CD1c-positive myeloid dendritic cell (primary cell): ENCODE data around the gene FXYD1.
"Not testable (repeated sequence)": the region's sequence is repeated elsewhere in the genome, so short reads cannot be mapped to it uniquely, and the experiment has no call there.

Experiments used
- DNase-seq: peaks from one replicate; pipeline ENCODE4 v3.0.0-alpha.2; 2016; ENCODE audit errors: extremely low spot score

The FXYD1 gene

DNA sequence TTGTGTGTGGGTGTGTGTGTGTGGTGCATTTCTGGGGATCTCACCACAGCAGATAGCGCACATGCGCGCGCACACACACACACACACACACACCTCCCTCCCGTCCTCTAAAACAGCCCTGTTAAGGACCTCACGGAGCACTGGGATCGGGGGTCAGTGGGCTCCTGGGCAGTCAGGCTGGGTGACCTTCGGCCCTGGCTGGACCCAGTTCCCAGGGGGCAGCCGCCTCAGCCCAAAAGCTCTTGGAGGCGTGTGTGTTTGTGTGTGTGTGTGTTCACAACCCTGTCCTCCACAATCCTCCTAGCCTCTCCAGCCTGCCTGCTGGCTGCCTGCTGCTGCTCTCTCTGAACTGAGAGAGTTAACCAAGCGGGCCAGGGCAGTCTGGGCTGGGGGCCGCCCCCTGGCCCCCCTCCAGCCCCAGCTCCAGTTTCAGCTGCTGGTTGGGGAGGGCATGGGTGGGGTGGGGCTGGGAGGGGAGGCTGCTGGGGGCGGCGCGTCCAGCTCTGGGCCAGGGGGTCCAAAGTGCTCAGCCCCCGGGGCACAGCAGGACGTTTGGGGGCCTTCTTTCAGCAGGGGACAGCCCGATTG lies at the start of gene FXYD1:
TSS of gene FXYD1 (plus strand) at position 520 of the 588 bp plus-strand sequence. CDS start 1,256 bp downstream, outside the sequence.
- DNase-seq = no peak

DNA sequence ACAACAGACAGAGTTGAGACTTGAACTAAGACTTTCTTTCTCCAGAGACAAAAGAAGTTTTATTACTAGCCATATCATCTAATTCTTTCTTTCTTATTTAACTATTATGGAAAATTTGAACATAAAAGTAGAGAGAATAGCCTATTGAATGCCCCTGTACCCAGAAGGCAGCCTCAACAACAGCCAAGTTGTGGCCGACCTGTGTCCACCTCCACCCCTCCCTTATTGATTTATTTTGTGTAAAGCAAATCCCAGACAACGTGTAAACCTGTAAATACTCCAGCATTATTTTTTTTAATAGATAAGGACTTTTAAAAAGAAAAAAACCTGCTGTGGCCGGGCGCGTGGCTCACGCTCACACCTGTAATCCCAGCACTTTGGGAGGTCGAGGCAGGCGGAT lies 49.1 kb upstream of the FXYD1 start:
- no peak for DNase-seq

- no peak for DNase-seq
Measured at GRCh38 chr19:35090160-35090505, 48.5 kb upstream of the FXYD1 start.

DNA sequence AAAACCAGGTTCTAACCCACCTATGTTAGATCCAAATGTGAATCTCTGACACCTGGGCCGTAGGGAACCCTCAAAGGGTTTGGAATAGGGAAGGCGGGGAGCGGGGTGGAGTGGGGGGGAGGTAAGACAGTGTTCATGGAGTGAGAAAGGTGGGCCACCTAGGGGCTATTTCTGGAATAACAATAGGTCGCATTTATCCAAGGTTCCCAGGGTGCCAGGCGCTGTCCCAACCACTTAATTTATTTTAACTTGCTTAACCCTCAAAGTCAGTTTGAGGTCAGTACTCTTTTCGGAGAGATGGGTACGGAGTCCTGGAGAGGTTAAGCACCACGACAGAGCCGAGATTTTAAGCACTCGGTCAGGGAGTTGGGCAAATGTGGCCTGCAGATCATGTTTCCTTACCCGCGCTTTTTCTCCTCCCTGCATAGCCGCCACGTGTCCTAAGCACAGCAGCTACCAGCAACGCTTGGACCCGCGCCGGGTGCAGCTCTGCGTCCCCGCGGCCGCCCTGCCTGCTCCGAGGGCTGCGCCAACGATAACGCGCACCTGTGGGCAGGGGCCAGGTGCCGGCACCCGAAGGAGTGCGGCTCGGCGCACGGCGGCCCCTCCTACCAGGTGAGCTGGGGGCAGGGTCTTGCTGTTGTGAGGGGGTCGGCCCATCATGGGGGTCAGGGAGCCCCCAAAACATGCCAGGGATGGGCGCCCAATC lies 48.0 kb upstream of the FXYD1 start:
- peak; percentile 70 for DNase-seq

DNA sequence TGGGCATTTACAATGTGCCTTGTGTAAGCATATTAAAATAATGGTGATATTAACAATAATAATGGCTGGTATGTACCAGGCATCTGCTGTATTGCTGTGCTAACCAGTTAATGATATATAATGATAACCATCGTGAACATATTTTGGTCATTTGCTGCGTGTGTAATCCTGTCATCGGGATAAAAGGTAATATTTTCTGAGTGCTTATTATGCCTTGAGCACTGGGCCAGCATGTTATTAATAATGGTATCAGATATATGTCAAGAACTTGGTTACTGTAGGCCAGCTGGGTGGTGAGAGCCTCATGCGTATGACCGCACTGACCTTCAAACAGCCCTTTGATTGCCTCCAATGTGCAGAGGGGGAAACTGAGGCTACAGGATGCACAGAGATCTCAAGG lies 45.2 kb upstream of the FXYD1 start:
- DNase-seq = no peak

- DNase-seq = no peak
Measured at GRCh38 chr19:35093941-35094647, 44.5 kb upstream of the FXYD1 start.

- DNase-seq = no peak
Measured at GRCh38 chr19:35094656-35095055, 44.0 kb upstream of the FXYD1 start.

GRCh38 chr19:35095667-35096368 lies 42.8 kb upstream of the FXYD1 start:
- DNase-seq = no peak

- DNase-seq = no peak
Measured at GRCh38 chr19:35098413-35099049, 40.1 kb upstream of the FXYD1 start.

DNA sequence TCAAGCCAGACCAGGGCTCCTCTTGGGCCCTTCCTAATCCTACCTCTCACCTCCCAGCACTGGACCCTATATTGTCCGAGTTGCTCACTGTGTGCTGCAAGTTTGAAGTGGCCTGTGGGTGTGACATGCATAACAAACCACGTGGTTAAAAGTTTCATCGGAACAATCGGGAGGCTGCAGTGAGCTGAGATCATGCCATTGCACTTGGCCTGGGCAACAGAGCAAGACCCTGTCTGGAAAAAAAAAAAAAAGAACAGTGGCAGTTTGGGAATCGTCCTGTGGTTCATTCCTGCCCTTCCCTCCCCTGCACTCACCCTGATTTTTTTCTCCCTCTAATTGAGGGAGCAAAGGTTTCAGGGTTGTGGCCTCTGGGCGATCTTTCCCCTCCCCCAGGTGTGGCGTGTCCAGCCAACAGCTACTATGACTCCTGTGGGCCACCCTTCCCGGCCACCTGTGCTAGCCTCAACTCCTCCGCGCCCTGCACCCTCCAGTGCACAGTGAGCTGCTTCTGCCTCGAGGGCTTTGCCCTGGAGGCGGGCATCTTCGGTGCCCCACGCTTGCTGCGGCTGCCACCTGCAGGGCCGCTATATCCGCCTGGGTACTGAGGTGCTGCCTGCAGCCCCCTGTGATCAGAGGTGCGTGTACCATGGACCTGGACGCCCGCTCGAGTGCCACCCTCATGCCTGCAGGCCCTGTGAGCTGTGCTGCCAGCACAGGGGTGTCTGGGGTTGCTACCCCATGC lies 39.3 kb upstream of the FXYD1 start:
- no peak for DNase-seq

DNA sequence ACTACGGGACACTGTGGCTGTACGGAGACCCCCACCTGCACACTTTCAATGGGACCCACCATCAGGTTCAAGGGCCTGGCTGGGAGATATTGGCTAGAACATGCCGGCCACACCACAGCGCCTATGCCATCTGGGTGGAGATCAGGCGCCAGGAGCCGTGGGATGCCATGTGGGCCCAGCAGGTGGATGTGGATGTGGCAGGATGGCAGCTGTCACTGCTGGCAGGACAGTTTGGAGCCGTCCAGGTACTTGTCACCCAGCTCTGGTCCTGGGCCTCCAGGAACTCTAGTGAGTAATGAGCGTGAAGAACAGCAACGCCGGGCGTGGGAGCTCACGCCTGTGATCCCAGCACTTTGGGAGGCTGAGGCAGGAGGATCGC lies 38.7 kb upstream of the FXYD1 start:
- DNase-seq = no peak

GRCh38 chr19:35100588-35101533 lies 37.8 kb upstream of the FXYD1 start:
- DNase-seq = no peak

DNA sequence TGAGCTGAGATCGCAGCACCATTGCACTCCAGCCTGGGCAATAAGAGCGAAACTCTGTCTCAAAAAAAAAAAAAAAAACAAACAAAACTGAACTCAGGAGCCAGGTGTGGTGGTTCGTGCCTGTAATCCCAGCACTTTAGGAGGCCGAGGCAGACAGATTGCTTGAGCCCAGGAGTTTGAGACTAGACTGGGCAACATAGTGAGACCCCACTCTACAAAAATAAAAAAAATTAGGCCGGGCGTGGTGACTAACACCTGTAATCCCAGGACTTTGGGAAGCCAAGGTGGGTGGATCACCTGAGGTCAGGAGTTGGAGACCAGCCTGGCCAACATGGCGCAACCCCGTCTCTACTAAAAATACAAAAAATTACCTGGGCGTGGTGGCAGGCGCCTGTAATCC lies 36.7 kb upstream of the FXYD1 start:
- DNase-seq = not testable (repeated sequence)

DNA sequence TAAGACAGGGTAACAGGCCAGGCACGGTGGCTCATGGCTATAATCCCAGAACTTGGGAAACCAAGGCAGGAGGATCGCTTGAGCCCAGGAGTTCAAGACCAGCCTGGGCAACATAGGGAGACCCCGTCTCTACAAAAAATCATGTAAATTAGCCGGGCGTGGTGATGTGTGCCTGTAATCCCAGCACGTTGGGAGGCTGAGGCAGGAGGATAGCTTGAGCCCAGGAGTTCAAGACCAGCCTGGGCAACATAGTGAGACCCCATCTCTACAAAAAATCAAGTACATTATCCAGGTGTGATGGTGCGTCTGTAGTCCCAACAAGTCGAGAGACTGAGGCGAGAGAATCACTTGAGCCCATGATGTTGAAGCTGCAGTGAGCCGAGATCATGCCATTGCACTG lies 35.0 kb upstream of the FXYD1 start:
- DNase-seq = not testable (repeated sequence)

DNA sequence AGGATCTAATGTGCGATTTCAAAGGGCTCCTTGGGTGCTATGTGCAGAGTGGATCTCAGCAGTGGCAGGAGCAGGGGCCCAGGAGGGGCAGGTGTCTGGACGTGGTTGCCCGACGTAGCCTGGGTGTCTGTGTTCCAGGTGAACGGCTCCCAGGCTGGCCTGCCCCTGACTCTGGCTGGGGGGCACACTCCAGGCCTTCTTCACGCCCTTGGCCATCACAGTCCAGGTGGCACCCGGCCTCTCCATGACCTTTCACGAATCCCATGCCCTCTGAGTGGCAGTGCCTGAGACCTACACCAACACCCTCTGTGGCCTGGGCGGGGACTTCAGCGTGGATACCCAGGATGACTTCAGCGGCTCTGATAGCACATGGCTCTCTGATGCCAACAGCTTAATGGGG lies 34.3 kb upstream of the FXYD1 start:
- no peak for DNase-seq

DNA sequence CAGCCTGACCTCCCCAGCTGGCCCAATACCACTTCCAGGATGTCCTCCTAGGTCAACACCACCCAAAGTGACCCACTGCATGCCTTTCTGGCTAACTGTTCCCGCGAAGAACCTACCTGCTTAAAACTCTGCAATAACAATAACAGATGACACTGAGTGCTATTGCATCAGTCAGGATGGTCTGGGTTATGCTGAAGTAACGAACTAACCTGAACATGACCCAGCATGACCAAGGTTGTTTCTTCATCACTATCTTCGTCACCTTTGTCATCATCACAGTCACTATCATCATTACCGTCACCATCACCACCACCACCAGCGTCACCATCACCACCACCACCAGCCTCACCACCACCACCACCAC lies 33.6 kb upstream of the FXYD1 start:
- DNase-seq = no peak

DNA sequence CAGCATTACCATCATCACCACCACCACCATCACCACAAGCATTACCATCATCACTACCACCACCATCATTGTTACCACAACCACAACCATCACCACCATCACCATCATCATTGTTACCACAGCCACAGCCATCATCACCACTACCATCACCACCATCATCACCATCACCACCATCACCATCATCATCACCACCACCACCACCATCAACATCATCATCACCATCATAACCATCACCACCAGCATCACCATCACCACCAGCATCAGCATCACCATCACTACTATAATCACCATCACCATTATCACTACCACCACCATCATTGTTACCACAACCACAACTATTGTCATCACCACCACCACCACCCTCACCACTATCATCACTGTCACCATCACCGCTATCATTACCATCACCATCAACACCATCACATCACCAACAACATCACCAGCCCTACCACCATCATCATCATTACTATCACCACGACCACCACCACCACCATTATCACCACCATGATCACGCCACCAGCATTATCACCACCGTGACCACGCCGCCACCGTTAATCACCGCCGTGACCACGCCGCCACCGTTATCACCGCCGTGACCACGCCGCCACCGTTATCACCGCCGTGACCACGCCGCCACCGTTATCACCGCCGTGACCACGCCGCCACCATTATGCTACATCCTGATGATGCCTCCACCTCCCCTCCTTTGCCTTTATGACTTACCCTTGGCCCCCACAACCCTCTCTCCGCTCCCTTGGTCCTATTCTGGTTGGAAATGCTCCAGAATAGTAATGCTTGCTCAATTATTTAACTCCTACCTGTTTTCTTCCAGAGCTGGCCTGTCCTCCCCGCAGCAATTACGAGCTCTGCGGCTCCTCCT lies 33.0 kb upstream of the FXYD1 start:
- no peak for DNase-seq

DNA sequence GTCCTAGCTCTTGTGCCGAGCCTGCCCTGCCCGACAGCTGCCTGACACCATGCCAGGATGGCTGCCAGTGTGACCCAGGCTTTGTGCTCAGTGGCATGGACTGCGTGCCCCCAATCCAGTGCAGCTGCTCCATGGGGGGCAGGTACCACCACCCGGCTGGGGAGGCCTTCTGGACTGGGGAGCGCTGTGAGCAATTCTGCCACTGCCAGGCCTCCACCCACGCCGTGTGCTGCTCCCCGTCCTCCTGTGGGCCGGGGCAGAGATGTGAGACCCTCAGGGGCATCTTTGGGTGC lies 32.4 kb upstream of the FXYD1 start:
- no peak for DNase-seq

GRCh38 chr19:35106898-35107541 lies 31.6 kb upstream of the FXYD1 start:
- no peak for DNase-seq
